ENCODE data around the gene CD209.

DNA sequence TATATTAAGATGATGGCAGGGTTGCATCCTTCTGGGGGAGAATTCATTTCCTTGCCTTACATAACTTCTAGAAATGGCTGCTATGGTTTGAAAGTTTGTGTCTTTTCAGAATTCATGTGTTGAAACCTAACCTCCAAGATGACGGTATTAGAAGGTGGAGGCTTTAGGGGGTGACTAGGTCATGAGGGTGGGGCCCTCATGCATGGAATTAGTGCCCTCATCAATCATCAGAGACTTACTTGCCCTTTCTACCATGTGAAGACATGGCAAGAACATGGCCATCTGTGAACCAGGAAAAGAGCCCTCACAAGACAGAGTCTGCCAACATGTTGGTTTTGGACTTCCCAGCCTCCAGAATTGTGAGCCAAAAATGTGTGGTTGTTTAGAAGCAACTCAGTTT, 30.6 kb downstream of the CD209 start:
- TF ChIP-seq CTCF (IDR thresholded peaks at IDR 0.05 in 2 of 3, conservative IDR thresholded peaks at IDR 0.05 in 1 of 3; ENCODE audit: borderline replicate concordance in 1 of 3, insufficient read depth in 1 of 3, low read depth in 2 of 3, low read length in 2 of 3) (no peak), CEBPB (IDR thresholded peaks at IDR 0.05; ENCODE audit: low read depth) (no peak), ZBTB33 (IDR thresholded peaks at IDR 0.05; ENCODE audit: extremely low read depth, insufficient replicate concordance, low read length) (no peak)

Data from HCT116 (cell line).